GM12878 (cell line): ENCODE data around the gene ELAVL2. TPM values are rescaled to one million over a fixed set of nuclear protein-coding genes. Genes with fewer than 3 reads are reported as not detected.

ENCODE experiments used
- ATAC-seq: fragments of 200-7000 bp; cut with Tn5 transposase; 3 replicates; pipeline ENCODE4 v1.9.1; 2020; ENCODE audit warnings: mild to moderate bottlenecking, moderate library complexity
- BruUV-seq: library from RNA; stranded (reverse); fragments of 400-500 nt; replicated peaks from 2 replicates; lab custom pipeline; 2021; lab: Mats Ljungman, UMichigan
- CTCF ChIA-PET: fragments of 300-600 bp; sonication (Branson Sonifier 250); formaldehyde crosslinking; extraction: SDS; loops from one replicate; lab custom pipeline; 2021; ENCODE audit warnings: inconsistent platforms; lab: Yijun Ruan, JAX
- POLR2A ChIA-PET: fragments of 350-600 bp; formaldehyde crosslinking; extraction: SDS; loops from one replicate; lab custom pipeline; 2021; ENCODE audit warnings: inconsistent platforms; lab: Charles Lee
- RAD21 ChIA-PET: fragments of 300-600 bp; sonication (Branson Sonifier 250); formaldehyde crosslinking; loops from one replicate; lab custom pipeline; 2023; ENCODE audit warnings: antibody characterized with exemption; ENCODE audit not compliant: unreplicated experiment; lab: Charles Lee
- SMC1A ChIA-PET: fragments of 300-600 bp; sonication (Branson Sonifier 250); formaldehyde crosslinking; loops from one replicate; lab custom pipeline; 2023; ENCODE audit not compliant: unreplicated experiment, uncharacterized antibody; lab: Charles Lee
- DNase-seq: peaks from one replicate; pipeline ENCODE4 v3.0.0-alpha.2; 2011; ENCODE audit warnings: low read depth, low spot score
- FAIRE-seq: peaks from 3 replicates; lab custom pipeline; 2011; peaks lifted over from hg19 to GRCh38; lab: Jason Lieb, UNC
- H2AFZ ChIP-seq: 2 replicates; pipeline ENCODE4 v1.6.0; 2011; ENCODE audit warnings: low read depth, low read length, control low read depth; ENCODE audit not compliant: control insufficient read depth
- H3K27ac ChIP-seq: 2 replicates; pipeline ENCODE4 v1.5.1; 2011; ENCODE audit warnings: control low read depth; ENCODE audit not compliant: control insufficient read depth, insufficient read depth
- H3K27me3 ChIP-seq, 2 experiments: replicated peaks in 1 of 2; 2 replicates each; pipeline versions ENCODE4 v1.6.0 to v1.6.1; 2011; ENCODE audit warnings: low read length in 1 of 2; ENCODE audit not compliant: control insufficient read depth in 2 of 2, insufficient read depth in 2 of 2
- H3K36me3 ChIP-seq, 2 experiments: 2 replicates each; pipeline ENCODE4 v1.5.1; 2011; ENCODE audit warnings: low read length in 1 of 2; ENCODE audit not compliant: control insufficient read depth in 2 of 2, insufficient read depth in 2 of 2
- H3K4me1 ChIP-seq: 2 replicates; pipeline ENCODE4 v1.6.1; 2011; ENCODE audit warnings: mild to moderate bottlenecking, low read length, moderate library complexity, mixed read lengths; ENCODE audit not compliant: control insufficient read depth, insufficient read depth
- H3K4me2 ChIP-seq: 2 replicates; pipeline ENCODE4 v1.6.0; 2011; ENCODE audit warnings: control low read depth; ENCODE audit not compliant: control insufficient read depth, insufficient read depth
- H3K4me3 ChIP-seq: fragments of 200-600 bp; sonication (generic); 2 replicates; pipeline ENCODE4 v1.5.1; 2016
- H3K79me2 ChIP-seq: 2 replicates; pipeline ENCODE4 v1.6.0; 2011; ENCODE audit warnings: low read length; ENCODE audit not compliant: control insufficient read depth, insufficient read depth
- H3K9ac ChIP-seq: 2 replicates; pipeline ENCODE4 v1.8.0; 2011; ENCODE audit warnings: low read length, control low read depth, mixed read lengths; ENCODE audit not compliant: control insufficient read depth, insufficient read depth
- H3K9me3 ChIP-seq: replicated peaks from 3 replicates; pipeline ENCODE4 v1.5.1; 2011; ENCODE audit warnings: mild to moderate bottlenecking, low read length; ENCODE audit not compliant: control insufficient read depth, insufficient read depth
- H4K20me1 ChIP-seq: 2 replicates; pipeline ENCODE4 v1.6.0; 2011; ENCODE audit not compliant: control insufficient read depth, insufficient read depth
- DPF2 ChIP-seq: fragments of 450-650 bp; IDR thresholded peaks from 2 replicates; pipeline ENCODE4 v1.6.1; 2017; ENCODE audit warnings: mild to moderate bottlenecking
- JUND ChIP-seq: IDR thresholded peaks from 2 replicates; pipeline ENCODE4 v1.6.1; 2012; ENCODE audit warnings: low read depth, mild to moderate bottlenecking, low read length, improper control_type of control experiment, moderate library complexity
- STAT3 ChIP-seq: IDR thresholded peaks from 2 replicates; pipeline ENCODE4 v1.6.1; 2011; ENCODE audit warnings: low read depth, low read length, improper control_type of control experiment
- WGBS: methylation state at CpG from one replicate; pipeline ENCODE4 v1.1.6; 2016; ENCODE audit warnings: low lambda C conversion rate; ENCODE audit not compliant: insufficient replicate concordance, insufficient coverage; ENCODE audit errors: missing lambda C conversion rate; 5-methylcytosine and 5-hydroxymethylcytosine counted together
- in situ Hi-C: fragments of 300-500 bp; cut with MboI; formaldehyde crosslinking; loops from 9 replicates; pipeline ENCODE4 v1.14.3; 2018; ENCODE audit warnings: mixed read lengths
- intact Hi-C: fragments of 100-400 bp; cut with micrococcal nuclease; formaldehyde crosslinking; loops from one replicate; pipeline ENCODE4 v1.14.2; 2022; ENCODE audit not compliant: unreplicated experiment
- polyA plus RNA-seq, 11 experiments: library from polyadenylated mRNA; depleted of rRNA in 4 of 11; unstranded in 6 of 11; stranded (reverse) in 5 of 11; fragments of >200 nt; fragmentation: Nextera tagmentation in 4 of 11; fragmentation: Illumina TruSeq in 1 of 11; extraction: Ambion mirVana in 4 of 11; extraction: Trizol in 1 of 11; gene quantifications; 1 replicate in 1 of 11; 2 replicates in 10 of 11; pipeline versions ENCODE4 v1.2.1 to v1.2.3, GENCODE V29; 2011 to 2016; ENCODE audit warnings: inconsistent platforms in 2 of 11, missing spikeins in 2 of 11, low read depth in 1 of 11
- total RNA-seq, 4 experiments: library from RNA; depleted of rRNA in 3 of 4; stranded (reverse); fragments of >200 nt in 3 of 4; fragmentation: Illumina TruSeq in 1 of 4; extraction: Trizol in 1 of 4; gene quantifications; 2 replicates each; pipeline versions ENCODE4 v1.2.1 to v1.2.3, GENCODE V29; 2013 to 2021
- TF ChIP-seq, protein P1 (sequence below): fragments of 450-650 bp; IDR thresholded peaks from 2 replicates; pipeline ENCODE4 v1.6.1; 2016; ENCODE audit warnings: mild to moderate bottlenecking, moderate library complexity, borderline replicate concordance
- TF ChIP-seq, protein P2 (sequence below): fragments of 450-650 bp; IDR thresholded peaks from 2 replicates; pipeline ENCODE4 v1.6.1; 2018; ENCODE audit warnings: mild to moderate bottlenecking, low read depth, moderate library complexity; ENCODE audit not compliant: partially characterized antibody
- TF ChIP-seq, protein P3 (sequence below): IDR thresholded peaks from 2 replicates; pipeline ENCODE4 v1.6.1; 2012; ENCODE audit warnings: low read depth, low read length, improper control_type of control experiment

ELAVL2 gene
- total and polyA plus RNA-seq, 10 of the 15 experiments (the other 5 are each of a cell fraction or from before 2014, with no cell fraction given), result 0.24 to 2.6 (median 0.76) TPM

DNA sequence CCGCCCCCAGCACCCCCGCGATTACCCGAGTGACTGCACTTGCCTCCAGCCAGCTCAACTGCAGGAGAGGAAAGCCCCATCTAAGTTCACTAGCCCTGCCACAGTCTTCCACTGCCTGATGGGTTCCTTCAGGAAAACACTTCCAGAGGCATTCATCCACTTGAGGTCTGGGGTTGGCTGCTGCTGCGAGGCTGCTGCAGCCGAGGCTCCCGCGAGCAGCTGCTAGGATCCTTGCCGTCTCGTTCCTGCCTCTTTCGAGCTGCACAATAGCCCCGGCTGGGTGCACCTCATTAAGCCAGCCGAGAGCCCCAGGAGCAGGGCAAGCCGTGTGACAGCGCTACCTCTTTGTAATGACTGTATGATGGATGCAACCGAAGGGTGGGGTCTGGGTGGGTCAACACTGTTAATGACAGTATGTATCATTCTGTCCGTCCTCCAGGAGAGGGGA, 24.2 kb upstream of the ELAVL2 start:
- CTCF ChIA-PET, result no interaction called here
- no TSS peak for BruUV-seq

More for the DNA sequence above, 24.2 kb upstream of the ELAVL2 start:
- Histone ChIP-seq H3K36me3 (no peaks in the 10 kb centered on the region), H3K9me3 (no peaks in the 10 kb centered on the region), H3K4me2 (no peak overlapping the region), H3K4me3 (no peak overlapping the region), H3K27ac (no peak overlapping the region), H3K4me1 (no peaks in the 10 kb centered on the region), H3K27me3 (no peaks in the 10 kb centered on the region), H3K9ac (no peak overlapping the region), H2AFZ (no peak overlapping the region), H3K79me2 (no peaks in the 10 kb centered on the region), H4K20me1 (no peaks in the 10 kb centered on the region)
- intact Hi-C loops (no loop called here), in situ Hi-C loops (no loop called here)
- FAIRE-seq, result no peak
- peak; percentile 60 for ATAC-seq
- ChIA-PET RAD21 (interaction anchor here (0.6 to 1.6 kb wide), 6 partner anchors 16 to 188 kb away, joined by 3 to 6 read pairs (median 4); no protein-coding TSS in a partner anchor), SMC1A (no interaction called here), POLR2A (no interaction called here)
- 8% methylated on average over 11 of the region's 17 CpGs for WGBS
- TF ChIP-seq, protein P1, sequence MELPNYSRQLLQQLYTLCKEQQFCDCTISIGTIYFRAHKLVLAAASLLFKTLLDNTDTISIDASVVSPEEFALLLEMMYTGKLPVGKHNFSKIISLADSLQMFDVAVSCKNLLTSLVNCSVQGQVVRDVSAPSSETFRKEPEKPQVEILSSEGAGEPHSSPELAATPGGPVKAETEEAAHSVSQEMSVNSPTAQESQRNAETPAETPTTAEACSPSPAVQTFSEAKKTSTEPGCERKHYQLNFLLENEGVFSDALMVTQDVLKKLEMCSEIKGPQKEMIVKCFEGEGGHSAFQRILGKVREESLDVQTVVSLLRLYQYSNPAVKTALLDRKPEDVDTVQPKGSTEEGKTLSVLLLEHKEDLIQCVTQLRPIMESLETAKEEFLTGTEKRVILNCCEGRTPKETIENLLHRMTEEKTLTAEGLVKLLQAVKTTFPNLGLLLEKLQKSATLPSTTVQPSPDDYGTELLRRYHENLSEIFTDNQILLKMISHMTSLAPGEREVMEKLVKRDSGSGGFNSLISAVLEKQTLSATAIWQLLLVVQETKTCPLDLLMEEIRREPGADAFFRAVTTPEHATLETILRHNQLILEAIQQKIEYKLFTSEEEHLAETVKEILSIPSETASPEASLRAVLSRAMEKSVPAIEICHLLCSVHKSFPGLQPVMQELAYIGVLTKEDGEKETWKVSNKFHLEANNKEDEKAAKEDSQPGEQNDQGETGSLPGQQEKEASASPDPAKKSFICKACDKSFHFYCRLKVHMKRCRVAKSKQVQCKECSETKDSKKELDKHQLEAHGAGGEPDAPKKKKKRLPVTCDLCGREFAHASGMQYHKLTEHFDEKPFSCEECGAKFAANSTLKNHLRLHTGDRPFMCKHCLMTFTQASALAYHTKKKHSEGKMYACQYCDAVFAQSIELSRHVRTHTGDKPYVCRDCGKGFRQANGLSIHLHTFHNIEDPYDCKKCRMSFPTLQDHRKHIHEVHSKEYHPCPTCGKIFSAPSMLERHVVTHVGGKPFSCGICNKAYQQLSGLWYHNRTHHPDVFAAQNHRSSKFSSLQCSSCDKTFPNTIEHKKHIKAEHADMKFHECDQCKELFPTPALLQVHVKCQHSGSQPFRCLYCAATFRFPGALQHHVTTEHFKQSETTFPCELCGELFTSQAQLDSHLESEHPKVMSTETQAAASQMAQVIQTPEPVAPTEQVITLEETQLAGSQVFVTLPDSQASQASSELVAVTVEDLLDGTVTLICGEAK, result no peak
- TF ChIP-seq, protein P2, sequence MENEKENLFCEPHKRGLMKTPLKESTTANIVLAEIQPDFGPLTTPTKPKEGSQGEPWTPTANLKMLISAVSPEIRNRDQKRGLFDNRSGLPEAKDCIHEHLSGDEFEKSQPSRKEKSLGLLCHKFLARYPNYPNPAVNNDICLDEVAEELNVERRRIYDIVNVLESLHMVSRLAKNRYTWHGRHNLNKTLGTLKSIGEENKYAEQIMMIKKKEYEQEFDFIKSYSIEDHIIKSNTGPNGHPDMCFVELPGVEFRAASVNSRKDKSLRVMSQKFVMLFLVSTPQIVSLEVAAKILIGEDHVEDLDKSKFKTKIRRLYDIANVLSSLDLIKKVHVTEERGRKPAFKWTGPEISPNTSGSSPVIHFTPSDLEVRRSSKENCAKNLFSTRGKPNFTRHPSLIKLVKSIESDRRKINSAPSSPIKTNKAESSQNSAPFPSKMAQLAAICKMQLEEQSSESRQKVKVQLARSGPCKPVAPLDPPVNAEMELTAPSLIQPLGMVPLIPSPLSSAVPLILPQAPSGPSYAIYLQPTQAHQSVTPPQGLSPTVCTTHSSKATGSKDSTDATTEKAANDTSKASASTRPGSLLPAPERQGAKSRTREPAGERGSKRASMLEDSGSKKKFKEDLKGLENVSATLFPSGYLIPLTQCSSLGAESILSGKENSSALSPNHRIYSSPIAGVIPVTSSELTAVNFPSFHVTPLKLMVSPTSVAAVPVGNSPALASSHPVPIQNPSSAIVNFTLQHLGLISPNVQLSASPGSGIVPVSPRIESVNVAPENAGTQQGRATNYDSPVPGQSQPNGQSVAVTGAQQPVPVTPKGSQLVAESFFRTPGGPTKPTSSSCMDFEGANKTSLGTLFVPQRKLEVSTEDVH, result no peak
- no peak for TF ChIP-seq STAT3
- no peak for TF ChIP-seq DPF2
- TF ChIP-seq JUND, result no peak
- TF ChIP-seq, protein P3, sequence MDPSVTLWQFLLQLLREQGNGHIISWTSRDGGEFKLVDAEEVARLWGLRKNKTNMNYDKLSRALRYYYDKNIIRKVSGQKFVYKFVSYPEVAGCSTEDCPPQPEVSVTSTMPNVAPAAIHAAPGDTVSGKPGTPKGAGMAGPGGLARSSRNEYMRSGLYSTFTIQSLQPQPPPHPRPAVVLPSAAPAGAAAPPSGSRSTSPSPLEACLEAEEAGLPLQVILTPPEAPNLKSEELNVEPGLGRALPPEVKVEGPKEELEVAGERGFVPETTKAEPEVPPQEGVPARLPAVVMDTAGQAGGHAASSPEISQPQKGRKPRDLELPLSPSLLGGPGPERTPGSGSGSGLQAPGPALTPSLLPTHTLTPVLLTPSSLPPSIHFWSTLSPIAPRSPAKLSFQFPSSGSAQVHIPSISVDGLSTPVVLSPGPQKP, result no peak
- DNase-seq, result no peak
